Lung (tissue), 12 donors: ENCODE measurements around the gene SLC34A1. TPM values are rescaled to one million over a fixed set of nuclear protein-coding genes. Genes with fewer than 3 reads are reported as not detected.

Experiments used
- ATAC-seq: fragments of 200-7000 bp; cut with Tn5 transposase; one replicate; pipeline ENCODE4 v1.9.1; 2020; ENCODE audit warnings: moderate number of reproducible peaks; ENCODE audit not compliant: insufficient read depth, low FRiP score
- DNase-seq, 3 donors: peaks; one replicate each; pipeline ENCODE4 v3.0.0-alpha.2; 2013 to 2017
- H3K27ac ChIP-seq, 2 donors: one replicate each; pipeline ENCODE4 v1.5.1; 2013; ENCODE audit warnings: mild to moderate bottlenecking in 2 of 2, moderate library complexity in 2 of 2, control low read depth in 1 of 2, inconsistent platforms in 1 of 2, low read depth in 1 of 2, low read length in 1 of 2
- H3K27me3 ChIP-seq, 3 donors: one replicate each; pipeline ENCODE4 v1.5.1; 2013; ENCODE audit warnings: low read length in 2 of 3; ENCODE audit not compliant: control insufficient read depth in 3 of 3, insufficient read depth in 3 of 3
- H3K36me3 ChIP-seq, 4 donors: one replicate each; pipeline ENCODE4 v1.5.1; 2013; ENCODE audit warnings: low read length in 4 of 4, mild to moderate bottlenecking in 1 of 4, moderate library complexity in 1 of 4; ENCODE audit not compliant: control insufficient read depth in 4 of 4, insufficient read depth in 4 of 4
- H3K4me1 ChIP-seq, 5 donors: one replicate each; pipeline ENCODE4 v1.5.1; 2013; ENCODE audit warnings: low read length in 5 of 5, mild to moderate bottlenecking in 2 of 5, moderate library complexity in 1 of 5; ENCODE audit not compliant: control insufficient read depth in 5 of 5, insufficient read depth in 5 of 5
- H3K4me3 ChIP-seq: one replicate; pipeline ENCODE4 v1.5.1; 2013; ENCODE audit warnings: mild to moderate bottlenecking, control low read depth, moderate library complexity
- H3K9ac ChIP-seq, 2 donors: one replicate each; pipeline ENCODE4 v1.5.1; 2013; ENCODE audit warnings: low read length in 2 of 2, control low read depth in 1 of 2; ENCODE audit not compliant: insufficient read depth in 1 of 2
- H3K9me3 ChIP-seq, 4 donors: one replicate each; pipeline ENCODE4 v1.5.1; 2013; ENCODE audit warnings: low read length in 3 of 4, mild to moderate bottlenecking in 1 of 4, moderate library complexity in 1 of 4; ENCODE audit not compliant: control insufficient read depth in 4 of 4, insufficient read depth in 3 of 4
- WGBS, 2 donors: extraction: QIAGEN DNeasy Blood & Tissue Kit; methylation state at CpG; one replicate each; pipeline ENCODE4 v1.1.7; 2013; 5-methylcytosine and 5-hydroxymethylcytosine counted together
- polyA plus RNA-seq, 2 donors: library from polyadenylated mRNA; stranded (reverse); fragments of 200-250 nt; gene quantifications; one replicate each; pipeline ENCODE4 v1.2.1, GENCODE V29; 2013
- total RNA-seq, 2 donors: library from RNA; depleted of rRNA in 1 of 2; stranded (reverse); fragments of >200 nt in 1 of 2; gene quantifications; one replicate each; pipeline ENCODE4 v1.2.1, GENCODE V29; 2014 to 2021
- TF ChIP-seq, protein P1 (sequence below): IDR thresholded peaks from 2 replicates; pipeline ENCODE4 v1.5.1; 2012; ENCODE audit warnings: mild to moderate bottlenecking; ENCODE audit errors: control extremely low read depth, extremely low read depth
- donor health status: control.
- donor health status: control.
- donor health status: Bipolar disorder and iron deficiency.
- donor health status: healthy.
- donor health status: DM: yes; HTN: yes; CAD: no.

Gene SLC34A1
- total and polyA plus RNA-seq, 4 donors, result 0.02 TPM; not detected in 3

DNA sequence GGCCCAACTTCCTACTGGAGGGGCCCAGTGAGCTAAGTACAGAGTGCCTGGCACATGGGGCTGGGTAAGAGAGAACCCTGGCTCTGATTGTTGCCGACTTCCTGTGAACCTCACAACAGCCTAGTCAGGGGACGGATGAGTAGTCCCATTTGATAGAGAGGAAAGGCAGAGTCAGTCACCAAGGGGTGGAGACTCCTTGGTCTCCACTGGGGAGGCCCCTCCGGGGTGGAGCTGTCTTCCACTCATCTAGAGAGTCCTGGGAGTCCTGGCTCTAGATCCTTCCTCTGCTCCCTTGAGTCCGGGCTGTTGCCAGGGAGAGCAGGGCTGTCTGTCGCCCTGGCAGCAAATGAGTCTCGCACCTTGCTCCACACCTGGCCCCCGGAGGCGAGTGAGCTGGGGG is 50.2 kb downstream of the SLC34A1 start:
- ATAC-seq (no peak), DNase-seq (no peak)
- Histone ChIP-seq H3K36me3 (peaks cover 0 to 69% (median 29%) of the 10 kb centered on the region in 4 donors), H3K27me3 (no peaks in the 10 kb centered on the region), H3K4me3 (no peak overlapping the region), H3K9me3 (no peaks in the 10 kb centered on the region), H3K4me1 (peaks cover 0 to 4% (median 0%) of the 10 kb centered on the region in 5 donors), H3K9ac (no peak overlapping the region), H3K27ac (no peak overlapping the region)
- TF ChIP-seq, protein P1, sequence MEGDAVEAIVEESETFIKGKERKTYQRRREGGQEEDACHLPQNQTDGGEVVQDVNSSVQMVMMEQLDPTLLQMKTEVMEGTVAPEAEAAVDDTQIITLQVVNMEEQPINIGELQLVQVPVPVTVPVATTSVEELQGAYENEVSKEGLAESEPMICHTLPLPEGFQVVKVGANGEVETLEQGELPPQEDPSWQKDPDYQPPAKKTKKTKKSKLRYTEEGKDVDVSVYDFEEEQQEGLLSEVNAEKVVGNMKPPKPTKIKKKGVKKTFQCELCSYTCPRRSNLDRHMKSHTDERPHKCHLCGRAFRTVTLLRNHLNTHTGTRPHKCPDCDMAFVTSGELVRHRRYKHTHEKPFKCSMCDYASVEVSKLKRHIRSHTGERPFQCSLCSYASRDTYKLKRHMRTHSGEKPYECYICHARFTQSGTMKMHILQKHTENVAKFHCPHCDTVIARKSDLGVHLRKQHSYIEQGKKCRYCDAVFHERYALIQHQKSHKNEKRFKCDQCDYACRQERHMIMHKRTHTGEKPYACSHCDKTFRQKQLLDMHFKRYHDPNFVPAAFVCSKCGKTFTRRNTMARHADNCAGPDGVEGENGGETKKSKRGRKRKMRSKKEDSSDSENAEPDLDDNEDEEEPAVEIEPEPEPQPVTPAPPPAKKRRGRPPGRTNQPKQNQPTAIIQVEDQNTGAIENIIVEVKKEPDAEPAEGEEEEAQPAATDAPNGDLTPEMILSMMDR, result no peak
- WGBS, 2 donors, result 88 to 91% methylated on average over 8 of the region's 8 CpGs

DNA sequence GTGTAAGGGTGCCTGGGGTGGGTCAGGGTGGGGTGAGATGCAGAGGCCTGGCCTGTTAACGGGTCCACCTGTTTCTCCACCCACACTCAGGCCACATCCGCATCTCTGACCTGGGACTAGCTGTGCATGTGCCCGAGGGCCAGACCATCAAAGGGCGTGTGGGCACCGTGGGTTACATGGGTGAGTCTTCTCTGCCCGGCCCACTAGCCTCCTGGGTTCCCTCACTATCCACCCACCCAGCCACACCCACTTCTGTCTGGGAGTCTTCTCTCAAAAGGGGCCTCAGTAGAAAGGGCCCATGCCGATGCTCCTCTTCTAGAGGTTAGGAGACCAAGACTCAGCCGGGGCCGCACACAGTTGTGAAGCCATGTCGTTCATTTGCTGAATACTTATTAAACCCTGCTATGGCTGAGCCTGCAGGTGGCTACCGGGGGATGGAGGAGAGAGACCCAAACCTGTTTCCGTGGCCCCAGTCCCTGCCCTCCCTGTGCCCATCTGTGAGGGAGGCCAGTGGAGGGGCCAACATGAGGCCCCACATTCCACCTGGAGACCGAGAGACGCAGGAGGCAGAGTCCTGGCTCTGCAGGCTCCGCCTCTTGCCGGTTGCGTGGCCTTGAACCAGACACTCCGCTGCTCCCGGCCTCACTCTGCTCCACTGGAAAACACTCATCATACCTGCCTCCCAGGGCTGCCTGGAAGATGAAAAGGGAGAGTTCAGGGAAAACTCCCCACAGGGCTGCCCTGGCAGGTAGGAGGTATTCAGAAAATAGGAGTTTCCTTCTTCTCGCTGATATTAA is 50.9 kb downstream of the SLC34A1 start:
- Histone ChIP-seq H3K9me3 (no peaks in the 10 kb centered on the region), H3K9ac (no peak overlapping the region), H3K4me1 (no peaks in the 10 kb centered on the region), H3K27ac (no peak overlapping the region), H3K27me3 (no peaks in the 10 kb centered on the region), H3K4me3 (no peak overlapping the region), H3K36me3 (peaks cover 0 to 69% (median 31%) of the 10 kb centered on the region in 4 donors)
- DNase-seq (no peak), ATAC-seq (no peak)
- TF ChIP-seq, protein P1, result no peak
- WGBS, 2 donors, result 93 to 95% methylated on average over 20 of the region's 20 CpGs

DNA sequence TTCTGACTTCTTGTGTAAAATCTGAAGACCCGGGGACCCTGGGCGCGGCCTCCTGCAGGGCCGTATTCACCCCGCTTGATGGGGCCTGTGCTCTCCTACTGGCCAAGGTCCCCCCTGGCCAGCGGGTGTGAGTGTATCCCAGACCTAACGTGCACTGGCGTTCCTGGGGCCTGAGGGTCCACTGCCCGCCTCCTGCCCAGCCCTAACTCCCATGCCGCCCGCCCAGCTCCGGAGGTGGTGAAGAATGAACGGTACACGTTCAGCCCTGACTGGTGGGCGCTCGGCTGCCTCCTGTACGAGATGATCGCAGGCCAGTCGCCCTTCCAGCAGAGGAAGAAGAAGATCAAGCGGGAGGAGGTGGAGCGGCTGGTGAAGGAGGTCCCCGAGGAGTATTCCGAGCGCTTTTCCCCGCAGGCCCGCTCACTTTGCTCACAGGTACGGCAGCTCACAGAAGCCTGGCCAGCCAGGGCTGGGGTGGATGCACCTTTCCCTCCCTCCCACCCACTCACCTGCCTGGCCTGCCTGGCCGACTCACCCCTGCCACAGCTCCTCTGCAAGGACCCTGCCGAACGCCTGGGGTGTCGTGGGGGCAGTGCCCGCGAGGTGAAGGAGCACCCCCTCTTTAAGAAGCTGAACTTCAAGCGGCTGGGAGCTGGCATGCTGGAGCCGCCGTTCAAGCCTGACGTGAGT is 51.8 kb downstream of the SLC34A1 start:
- H3K27me3 ChIP-seq, result no peaks in the 10 kb centered on the region
- no peaks in the 10 kb centered on the region for H3K4me1 ChIP-seq
- H3K27ac ChIP-seq, result no peak overlapping the region
- DNase-seq (no peak), ATAC-seq (no peak)
- TF ChIP-seq, protein P1, result no peak
- peaks cover 0 to 68% (median 32%) of the 10 kb centered on the region in 4 donors for H3K36me3 ChIP-seq
- no peaks in the 10 kb centered on the region for H3K9me3 ChIP-seq
- WGBS, 2 donors, result 94 to 96% methylated on average over 37 of the region's 37 CpGs
- H3K4me3 ChIP-seq, result no peak overlapping the region
- no peak overlapping the region for H3K9ac ChIP-seq
